ENCODE measurements around the gene FTO. TPM values are rescaled to one million over a fixed set of nuclear protein-coding genes. Genes with fewer than 3 reads are reported as not detected.

The FTO gene
- total and polyA plus RNA-seq, 2 of the 13 experiments (the other 11 are each of a cell fraction or from before 2014, with no cell fraction given) = 41.6 to 55.8 TPM

- TF ChIP-seq ZUFSP (CRISPR knock-in tag; IDR thresholded peaks at IDR 0.05; ENCODE audit: borderline replicate concordance) (no peak), CBX5 (CRISPR knock-in tag; IDR thresholded peaks at IDR 0.05; ENCODE audit: borderline replicate concordance) (no peak), EEA1 (CRISPR knock-in tag; IDR thresholded peaks at IDR 0.05; ENCODE audit: borderline replicate concordance) (no peak), PCBP2 (optimal IDR thresholded peaks at IDR 0.05; ENCODE audit: low read depth, low read length, poor library complexity, severe bottlenecking) (no peak), ZSCAN29 (CRISPR knock-in tag; conservative IDR thresholded peaks at IDR 0.05) (no peak), ZNF292 (CRISPR knock-in tag; IDR thresholded peaks at IDR 0.05; ENCODE audit: borderline replicate concordance, low read depth) (0 out of 2 replicates have a peak, but pooled peaks have one; percentile 48), ZNF230 (CRISPR knock-in tag; IDR thresholded peaks at IDR 0.05) (0 out of 2 replicates have a peak, but pooled peaks have one; percentile 23), ZBTB38 (CRISPR knock-in tag; IDR thresholded peaks at IDR 0.05) (0 out of 2 replicates have a peak, but pooled peaks have one; percentile 36), ZNF451 (CRISPR knock-in tag; IDR thresholded peaks at IDR 0.05) (no peak), BCL3 (CRISPR knock-in tag; IDR thresholded peaks at IDR 0.05) (0 out of 2 replicates have a peak, but pooled peaks have one; percentile 55), NR2F1 (CRISPR knock-in tag; IDR thresholded peaks at IDR 0.05) (no peak)
- TF ChIP-seq, protein P1, sequence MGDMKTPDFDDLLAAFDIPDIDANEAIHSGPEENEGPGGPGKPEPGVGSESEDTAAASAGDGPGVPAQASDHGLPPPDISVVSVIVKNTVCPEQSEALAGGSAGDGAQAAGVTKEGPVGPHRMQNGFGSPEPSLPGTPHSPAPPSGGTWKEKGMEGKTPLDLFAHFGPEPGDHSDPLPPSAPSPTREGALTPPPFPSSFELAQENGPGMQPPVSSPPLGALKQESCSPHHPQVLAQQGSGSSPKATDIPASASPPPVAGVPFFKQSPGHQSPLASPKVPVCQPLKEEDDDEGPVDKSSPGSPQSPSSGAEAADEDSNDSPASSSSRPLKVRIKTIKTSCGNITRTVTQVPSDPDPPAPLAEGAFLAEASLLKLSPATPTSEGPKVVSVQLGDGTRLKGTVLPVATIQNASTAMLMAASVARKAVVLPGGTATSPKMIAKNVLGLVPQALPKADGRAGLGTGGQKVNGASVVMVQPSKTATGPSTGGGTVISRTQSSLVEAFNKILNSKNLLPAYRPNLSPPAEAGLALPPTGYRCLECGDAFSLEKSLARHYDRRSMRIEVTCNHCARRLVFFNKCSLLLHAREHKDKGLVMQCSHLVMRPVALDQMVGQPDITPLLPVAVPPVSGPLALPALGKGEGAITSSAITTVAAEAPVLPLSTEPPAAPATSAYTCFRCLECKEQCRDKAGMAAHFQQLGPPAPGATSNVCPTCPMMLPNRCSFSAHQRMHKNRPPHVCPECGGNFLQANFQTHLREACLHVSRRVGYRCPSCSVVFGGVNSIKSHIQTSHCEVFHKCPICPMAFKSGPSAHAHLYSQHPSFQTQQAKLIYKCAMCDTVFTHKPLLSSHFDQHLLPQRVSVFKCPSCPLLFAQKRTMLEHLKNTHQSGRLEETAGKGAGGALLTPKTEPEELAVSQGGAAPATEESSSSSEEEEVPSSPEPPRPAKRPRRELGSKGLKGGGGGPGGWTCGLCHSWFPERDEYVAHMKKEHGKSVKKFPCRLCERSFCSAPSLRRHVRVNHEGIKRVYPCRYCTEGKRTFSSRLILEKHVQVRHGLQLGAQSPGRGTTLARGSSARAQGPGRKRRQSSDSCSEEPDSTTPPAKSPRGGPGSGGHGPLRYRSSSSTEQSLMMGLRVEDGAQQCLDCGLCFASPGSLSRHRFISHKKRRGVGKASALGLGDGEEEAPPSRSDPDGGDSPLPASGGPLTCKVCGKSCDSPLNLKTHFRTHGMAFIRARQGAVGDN (CRISPR knock-in tag; IDR thresholded peaks at IDR 0.05) = peak; percentile 56
- TF ChIP-seq, protein P2, sequence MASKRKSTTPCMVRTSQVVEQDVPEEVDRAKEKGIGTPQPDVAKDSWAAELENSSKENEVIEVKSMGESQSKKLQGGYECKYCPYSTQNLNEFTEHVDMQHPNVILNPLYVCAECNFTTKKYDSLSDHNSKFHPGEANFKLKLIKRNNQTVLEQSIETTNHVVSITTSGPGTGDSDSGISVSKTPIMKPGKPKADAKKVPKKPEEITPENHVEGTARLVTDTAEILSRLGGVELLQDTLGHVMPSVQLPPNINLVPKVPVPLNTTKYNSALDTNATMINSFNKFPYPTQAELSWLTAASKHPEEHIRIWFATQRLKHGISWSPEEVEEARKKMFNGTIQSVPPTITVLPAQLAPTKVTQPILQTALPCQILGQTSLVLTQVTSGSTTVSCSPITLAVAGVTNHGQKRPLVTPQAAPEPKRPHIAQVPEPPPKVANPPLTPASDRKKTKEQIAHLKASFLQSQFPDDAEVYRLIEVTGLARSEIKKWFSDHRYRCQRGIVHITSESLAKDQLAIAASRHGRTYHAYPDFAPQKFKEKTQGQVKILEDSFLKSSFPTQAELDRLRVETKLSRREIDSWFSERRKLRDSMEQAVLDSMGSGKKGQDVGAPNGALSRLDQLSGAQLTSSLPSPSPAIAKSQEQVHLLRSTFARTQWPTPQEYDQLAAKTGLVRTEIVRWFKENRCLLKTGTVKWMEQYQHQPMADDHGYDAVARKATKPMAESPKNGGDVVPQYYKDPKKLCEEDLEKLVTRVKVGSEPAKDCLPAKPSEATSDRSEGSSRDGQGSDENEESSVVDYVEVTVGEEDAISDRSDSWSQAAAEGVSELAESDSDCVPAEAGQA (IDR thresholded peaks at IDR 0.05; ENCODE audit: low read depth) = no peak
- TF ChIP-seq, protein P2 (CRISPR knock-in tag; IDR thresholded peaks at IDR 0.05; ENCODE audit: borderline replicate concordance) = no peak
Measured at GRCh38 chr16:54062361-54063278, 358.7 kb downstream of the FTO start (continued).
